Fibroblast of skin of back (primary cell): ENCODE results near the gene C9orf43.
"Not testable (repeated sequence)": the region's sequence is repeated elsewhere in the genome, so short reads cannot be mapped to it uniquely, and the experiment has no call there.

Experiments
- DNase-seq: peaks from one replicate; pipeline ENCODE4 v3.0.0-alpha.2; 2013

Gene C9orf43

GRCh38 chr9:113381441-113381840 lies 29.1 kb upstream of the C9orf43 start:
- not testable (repeated sequence) for DNase-seq

GRCh38 chr9:113381909-113382411 lies 28.6 kb upstream of the C9orf43 start:
- DNase-seq = no peak

- DNase-seq = no peak
Observed at GRCh38 chr9:113386571-113387393, 23.8 kb upstream of the C9orf43 start.

GRCh38 chr9:113387560-113388230 lies 22.9 kb upstream of the C9orf43 start:
- DNase-seq = no peak

GRCh38 chr9:113388833-113389232 lies 21.7 kb upstream of the C9orf43 start:
- no peak for DNase-seq

- DNase-seq = no peak
Observed at GRCh38 chr9:113389451-113389850, 21.1 kb upstream of the C9orf43 start.

GRCh38 chr9:113390192-113390960 lies 20.2 kb upstream of the C9orf43 start:
- no peak for DNase-seq

GRCh38 chr9:113391917-113392316 lies 18.6 kb upstream of the C9orf43 start:
- DNase-seq = no peak

GRCh38 chr9:113393281-113393680 lies 17.3 kb upstream of the C9orf43 start:
- no peak for DNase-seq

GRCh38 chr9:113395000-113395861 lies 15.3 kb upstream of the C9orf43 start:
- no peak for DNase-seq

GRCh38 chr9:113397203-113397631 lies 13.3 kb upstream of the C9orf43 start:
- DNase-seq = no peak

- DNase-seq = no peak
Observed at GRCh38 chr9:113398796-113399195, 11.8 kb upstream of the C9orf43 start.

GRCh38 chr9:113399646-113400200 lies 10.8 kb upstream of the C9orf43 start:
- no peak for DNase-seq

- DNase-seq = peak; percentile 98
Observed at GRCh38 chr9:113401027-113401792, 9.3 kb upstream of the C9orf43 start, which contains the start of gene ALAD. Gene ALAD, minus strand, starts transcription at chr9:113401284. Its CDS starts 7,725 bp downstream, at chr9:113393559.

- no peak for DNase-seq
Observed at GRCh38 chr9:113403646-113404045, 6.9 kb upstream of the C9orf43 start.

GRCh38 chr9:113406353-113406752 lies 4.2 kb upstream of the C9orf43 start:
- DNase-seq = not testable (repeated sequence)

GRCh38 chr9:113406873-113407511 lies 3.6 kb upstream of the C9orf43 start:
- DNase-seq = peak; percentile 68

GRCh38 chr9:113409481-113409880 lies 1.1 kb upstream of the C9orf43 start:
- no peak for DNase-seq

GRCh38 chr9:113409883-113410206 lies 702 bp upstream of the C9orf43 start:
- no peak for DNase-seq

- DNase-seq = no peak
Observed at GRCh38 chr9:113416149-113416721, 5.7 kb downstream of the C9orf43 start.
